WTC11 (cell line): ENCODE measurements around the gene MAB21L4. TPM values are rescaled to one million over a fixed set of nuclear protein-coding genes. Genes with fewer than 3 reads are reported as not detected.

ENCODE experiments used
- ATAC-seq: fragments of 200-7000 bp; cut with Tn5 transposase; 2 replicates; pipeline ENCODE4 v1.10.0; 2021; ENCODE audit warnings: mild to moderate bottlenecking, moderate library complexity
- CTCF ChIA-PET: fragments of 300-600 bp; sonication (Branson Sonifier 250); formaldehyde crosslinking; loops from one replicate; lab custom pipeline; 2021; ENCODE audit warnings: antibody characterized with exemption; lab: Charles Lee
- POLR2A ChIA-PET: fragments of 350-600 bp; sonication (Branson Sonifier 250); formaldehyde crosslinking; loops from one replicate; lab custom pipeline; 2021; ENCODE audit warnings: antibody characterized with exemption; lab: Charles Lee
- DNase-seq: peaks from one replicate; pipeline ENCODE4 v3.0.0; 2021; ENCODE audit warnings: low spot score
- H3K27ac Mint-ChIP-seq: 2 replicates; pipeline ENCODE4 v1.8.0; 2021; ENCODE audit warnings: mixed read lengths
- H3K27me3 Mint-ChIP-seq: 2 replicates; pipeline ENCODE4 v1.8.0; 2021; ENCODE audit warnings: low read depth, mild to moderate bottlenecking, moderate library complexity, mixed read lengths
- H3K36me3 Mint-ChIP-seq: 2 replicates; pipeline ENCODE4 v1.8.0; 2021; ENCODE audit warnings: mixed read lengths
- H3K4me1 Mint-ChIP-seq: 2 replicates; pipeline ENCODE4 v1.8.0; 2022; ENCODE audit warnings: mixed read lengths
- H3K4me3 Mint-ChIP-seq: 2 replicates; pipeline ENCODE4 v1.8.0; 2021; ENCODE audit warnings: mild to moderate bottlenecking, moderate library complexity, mixed read lengths
- H3K9me3 Mint-ChIP-seq: 2 replicates; pipeline ENCODE4 v1.8.0; 2021; ENCODE audit warnings: mixed read lengths
- CBFB ChIP-seq: sonication (generic); formaldehyde crosslinking; IDR thresholded peaks from 2 replicates; pipeline ENCODE4 v1.8.1; 2022; ENCODE audit warnings: mild to moderate bottlenecking, low read depth, missing genetic modification reagents
- CREB1 ChIP-seq: sonication (generic); formaldehyde crosslinking; IDR thresholded peaks from 2 replicates; pipeline ENCODE4 v1.8.0; 2023; ENCODE audit warnings: mild to moderate bottlenecking, missing genetic modification reagents
- EMX1 ChIP-seq: fragments of 250-450 bp; sonication (Bioruptor Pico); IDR thresholded peaks from 2 replicates; pipeline ENCODE4 v1.8.0; 2021; ENCODE audit warnings: mild to moderate bottlenecking
- GRHL2 ChIP-seq: fragments of 250-450 bp; sonication (Bioruptor Pico); IDR thresholded peaks from 2 replicates; pipeline ENCODE4 v1.8.0; 2022; ENCODE audit warnings: mild to moderate bottlenecking, moderate library complexity; ENCODE audit not compliant: insufficient replicate concordance, severe bottlenecking
- IRF2 ChIP-seq: sonication (generic); formaldehyde crosslinking; IDR thresholded peaks from 2 replicates; pipeline ENCODE4 v1.8.0; 2022; ENCODE audit warnings: low read depth, missing genetic modification reagents, borderline replicate concordance
- KAT7 ChIP-seq: sonication (generic); formaldehyde crosslinking; IDR thresholded peaks from 2 replicates; pipeline ENCODE4 v1.8.1; 2023; ENCODE audit warnings: missing genetic modification reagents, mild to moderate bottlenecking, borderline replicate concordance
- SMAD4 ChIP-seq: sonication (generic); formaldehyde crosslinking; IDR thresholded peaks from 2 replicates; pipeline ENCODE4 v1.8.0; 2022; ENCODE audit warnings: mild to moderate bottlenecking, missing genetic modification reagents
- SP1 ChIP-seq: sonication (generic); formaldehyde crosslinking; conservative IDR thresholded peaks from 2 replicates; pipeline ENCODE4 v1.8.1; 2022; ENCODE audit warnings: missing genetic modification reagents
- ZNF219 ChIP-seq: sonication (generic); formaldehyde crosslinking; IDR thresholded peaks from 2 replicates; pipeline ENCODE4 v1.8.0; 2023; ENCODE audit warnings: missing genetic modification reagents, mild to moderate bottlenecking, borderline replicate concordance
- ZNF232 ChIP-seq: sonication (generic); formaldehyde crosslinking; IDR thresholded peaks from 2 replicates; pipeline ENCODE4 v1.8.0; 2022; ENCODE audit warnings: mild to moderate bottlenecking, missing genetic modification reagents
- ZNF317 ChIP-seq: sonication (generic); formaldehyde crosslinking; IDR thresholded peaks from 2 replicates; pipeline ENCODE4 v1.8.1; 2023; ENCODE audit warnings: low read depth, mild to moderate bottlenecking, moderate library complexity, missing genetic modification reagents, borderline replicate concordance
- ZNF512 ChIP-seq: sonication (generic); formaldehyde crosslinking; IDR thresholded peaks from 2 replicates; pipeline ENCODE4 v1.8.1; 2022; ENCODE audit warnings: missing genetic modification reagents, borderline replicate concordance
- total RNA-seq: library from RNA; stranded (reverse); gene quantifications from 3 replicates; pipeline ENCODE4 v1.2.3, GENCODE V29; 2021
- TF ChIP-seq, protein P1 (sequence below): sonication (generic); formaldehyde crosslinking; IDR thresholded peaks from 2 replicates; pipeline ENCODE4 v1.8.1; 2023; ENCODE audit warnings: mild to moderate bottlenecking, missing genetic modification reagents, borderline replicate concordance
- TF ChIP-seq, protein P2 (sequence below): fragments of 250-450 bp; sonication (Bioruptor Pico); IDR thresholded peaks from 2 replicates; pipeline ENCODE4 v1.9.0; 2021; ENCODE audit warnings: mild to moderate bottlenecking, borderline replicate concordance
- TF ChIP-seq, protein P3 (sequence below): fragments of 250-450 bp; sonication (Bioruptor Pico); IDR thresholded peaks from 2 replicates; pipeline ENCODE4 v1.8.0; 2021; ENCODE audit warnings: mild to moderate bottlenecking

MAB21L4 gene
- total RNA-seq, 1 experiment from 2014 or later: not detected

DNA sequence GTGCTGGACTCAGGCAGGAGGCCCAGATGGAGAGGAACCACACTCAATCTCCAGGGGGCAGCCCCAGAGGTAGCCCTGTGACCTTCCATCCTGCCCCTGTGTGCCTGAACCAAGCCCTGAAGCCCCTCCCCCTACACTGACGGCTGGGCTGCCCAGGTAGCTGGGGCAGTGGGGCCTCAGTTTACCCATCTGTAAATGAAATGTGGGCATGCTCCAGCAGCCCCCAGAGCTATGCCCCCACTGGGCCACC is 26.0 kb upstream of the MAB21L4 start:
- no peak overlapping the region for H3K27ac Mint-ChIP-seq
- no peaks in the 10 kb centered on the region for H3K36me3 Mint-ChIP-seq
- ChIA-PET CTCF (interaction anchor here (1.4 to 1.8 kb wide), 2 partner anchors 7 to 71 kb away, joined by 3 to 12 read pairs; no protein-coding TSS in a partner anchor), POLR2A (no interaction called here)
- no peaks in the 10 kb centered on the region for H3K9me3 Mint-ChIP-seq
- DNase-seq (no peak), ATAC-seq (no peak)
- H3K4me3 Mint-ChIP-seq: no peak overlapping the region
- TF ChIP-seq ZNF219 (CRISPR knock-in tag) (no peak), ZNF232 (no peak), ZNF512 (CRISPR knock-in tag) (no peak), KAT7 (CRISPR knock-in tag) (no peak), SP1 (no peak), ZNF317 (CRISPR knock-in tag) (no peak), CBFB (CRISPR knock-in tag) (no peak), CREB1 (CRISPR knock-in tag) (no peak), EMX1 (CRISPR knock-in tag) (no peak), IRF2 (no peak), GRHL2 (no peak), SMAD4 (CRISPR knock-in tag) (no peak)
- TF ChIP-seq, protein P1, sequence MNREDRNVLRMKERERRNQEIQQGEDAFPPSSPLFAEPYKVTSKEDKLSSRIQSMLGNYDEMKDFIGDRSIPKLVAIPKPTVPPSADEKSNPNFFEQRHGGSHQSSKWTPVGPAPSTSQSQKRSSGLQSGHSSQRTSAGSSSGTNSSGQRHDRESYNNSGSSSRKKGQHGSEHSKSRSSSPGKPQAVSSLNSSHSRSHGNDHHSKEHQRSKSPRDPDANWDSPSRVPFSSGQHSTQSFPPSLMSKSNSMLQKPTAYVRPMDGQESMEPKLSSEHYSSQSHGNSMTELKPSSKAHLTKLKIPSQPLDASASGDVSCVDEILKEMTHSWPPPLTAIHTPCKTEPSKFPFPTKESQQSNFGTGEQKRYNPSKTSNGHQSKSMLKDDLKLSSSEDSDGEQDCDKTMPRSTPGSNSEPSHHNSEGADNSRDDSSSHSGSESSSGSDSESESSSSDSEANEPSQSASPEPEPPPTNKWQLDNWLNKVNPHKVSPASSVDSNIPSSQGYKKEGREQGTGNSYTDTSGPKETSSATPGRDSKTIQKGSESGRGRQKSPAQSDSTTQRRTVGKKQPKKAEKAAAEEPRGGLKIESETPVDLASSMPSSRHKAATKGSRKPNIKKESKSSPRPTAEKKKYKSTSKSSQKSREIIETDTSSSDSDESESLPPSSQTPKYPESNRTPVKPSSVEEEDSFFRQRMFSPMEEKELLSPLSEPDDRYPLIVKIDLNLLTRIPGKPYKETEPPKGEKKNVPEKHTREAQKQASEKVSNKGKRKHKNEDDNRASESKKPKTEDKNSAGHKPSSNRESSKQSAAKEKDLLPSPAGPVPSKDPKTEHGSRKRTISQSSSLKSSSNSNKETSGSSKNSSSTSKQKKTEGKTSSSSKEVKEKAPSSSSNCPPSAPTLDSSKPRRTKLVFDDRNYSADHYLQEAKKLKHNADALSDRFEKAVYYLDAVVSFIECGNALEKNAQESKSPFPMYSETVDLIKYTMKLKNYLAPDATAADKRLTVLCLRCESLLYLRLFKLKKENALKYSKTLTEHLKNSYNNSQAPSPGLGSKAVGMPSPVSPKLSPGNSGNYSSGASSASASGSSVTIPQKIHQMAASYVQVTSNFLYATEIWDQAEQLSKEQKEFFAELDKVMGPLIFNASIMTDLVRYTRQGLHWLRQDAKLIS (CRISPR knock-in tag): no peak
- TF ChIP-seq, protein P2, sequence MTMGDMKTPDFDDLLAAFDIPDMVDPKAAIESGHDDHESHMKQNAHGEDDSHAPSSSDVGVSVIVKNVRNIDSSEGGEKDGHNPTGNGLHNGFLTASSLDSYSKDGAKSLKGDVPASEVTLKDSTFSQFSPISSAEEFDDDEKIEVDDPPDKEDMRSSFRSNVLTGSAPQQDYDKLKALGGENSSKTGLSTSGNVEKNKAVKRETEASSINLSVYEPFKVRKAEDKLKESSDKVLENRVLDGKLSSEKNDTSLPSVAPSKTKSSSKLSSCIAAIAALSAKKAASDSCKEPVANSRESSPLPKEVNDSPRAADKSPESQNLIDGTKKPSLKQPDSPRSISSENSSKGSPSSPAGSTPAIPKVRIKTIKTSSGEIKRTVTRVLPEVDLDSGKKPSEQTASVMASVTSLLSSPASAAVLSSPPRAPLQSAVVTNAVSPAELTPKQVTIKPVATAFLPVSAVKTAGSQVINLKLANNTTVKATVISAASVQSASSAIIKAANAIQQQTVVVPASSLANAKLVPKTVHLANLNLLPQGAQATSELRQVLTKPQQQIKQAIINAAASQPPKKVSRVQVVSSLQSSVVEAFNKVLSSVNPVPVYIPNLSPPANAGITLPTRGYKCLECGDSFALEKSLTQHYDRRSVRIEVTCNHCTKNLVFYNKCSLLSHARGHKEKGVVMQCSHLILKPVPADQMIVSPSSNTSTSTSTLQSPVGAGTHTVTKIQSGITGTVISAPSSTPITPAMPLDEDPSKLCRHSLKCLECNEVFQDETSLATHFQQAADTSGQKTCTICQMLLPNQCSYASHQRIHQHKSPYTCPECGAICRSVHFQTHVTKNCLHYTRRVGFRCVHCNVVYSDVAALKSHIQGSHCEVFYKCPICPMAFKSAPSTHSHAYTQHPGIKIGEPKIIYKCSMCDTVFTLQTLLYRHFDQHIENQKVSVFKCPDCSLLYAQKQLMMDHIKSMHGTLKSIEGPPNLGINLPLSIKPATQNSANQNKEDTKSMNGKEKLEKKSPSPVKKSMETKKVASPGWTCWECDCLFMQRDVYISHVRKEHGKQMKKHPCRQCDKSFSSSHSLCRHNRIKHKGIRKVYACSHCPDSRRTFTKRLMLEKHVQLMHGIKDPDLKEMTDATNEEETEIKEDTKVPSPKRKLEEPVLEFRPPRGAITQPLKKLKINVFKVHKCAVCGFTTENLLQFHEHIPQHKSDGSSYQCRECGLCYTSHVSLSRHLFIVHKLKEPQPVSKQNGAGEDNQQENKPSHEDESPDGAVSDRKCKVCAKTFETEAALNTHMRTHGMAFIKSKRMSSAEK: no peak
- TF ChIP-seq, protein P3, sequence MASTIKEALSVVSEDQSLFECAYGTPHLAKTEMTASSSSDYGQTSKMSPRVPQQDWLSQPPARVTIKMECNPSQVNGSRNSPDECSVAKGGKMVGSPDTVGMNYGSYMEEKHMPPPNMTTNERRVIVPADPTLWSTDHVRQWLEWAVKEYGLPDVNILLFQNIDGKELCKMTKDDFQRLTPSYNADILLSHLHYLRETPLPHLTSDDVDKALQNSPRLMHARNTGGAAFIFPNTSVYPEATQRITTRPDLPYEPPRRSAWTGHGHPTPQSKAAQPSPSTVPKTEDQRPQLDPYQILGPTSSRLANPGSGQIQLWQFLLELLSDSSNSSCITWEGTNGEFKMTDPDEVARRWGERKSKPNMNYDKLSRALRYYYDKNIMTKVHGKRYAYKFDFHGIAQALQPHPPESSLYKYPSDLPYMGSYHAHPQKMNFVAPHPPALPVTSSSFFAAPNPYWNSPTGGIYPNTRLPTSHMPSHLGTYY (CRISPR knock-in tag): no peak
- H3K27me3 Mint-ChIP-seq: no peaks in the 10 kb centered on the region
- H3K4me1 Mint-ChIP-seq: no peaks in the 10 kb centered on the region

DNA sequence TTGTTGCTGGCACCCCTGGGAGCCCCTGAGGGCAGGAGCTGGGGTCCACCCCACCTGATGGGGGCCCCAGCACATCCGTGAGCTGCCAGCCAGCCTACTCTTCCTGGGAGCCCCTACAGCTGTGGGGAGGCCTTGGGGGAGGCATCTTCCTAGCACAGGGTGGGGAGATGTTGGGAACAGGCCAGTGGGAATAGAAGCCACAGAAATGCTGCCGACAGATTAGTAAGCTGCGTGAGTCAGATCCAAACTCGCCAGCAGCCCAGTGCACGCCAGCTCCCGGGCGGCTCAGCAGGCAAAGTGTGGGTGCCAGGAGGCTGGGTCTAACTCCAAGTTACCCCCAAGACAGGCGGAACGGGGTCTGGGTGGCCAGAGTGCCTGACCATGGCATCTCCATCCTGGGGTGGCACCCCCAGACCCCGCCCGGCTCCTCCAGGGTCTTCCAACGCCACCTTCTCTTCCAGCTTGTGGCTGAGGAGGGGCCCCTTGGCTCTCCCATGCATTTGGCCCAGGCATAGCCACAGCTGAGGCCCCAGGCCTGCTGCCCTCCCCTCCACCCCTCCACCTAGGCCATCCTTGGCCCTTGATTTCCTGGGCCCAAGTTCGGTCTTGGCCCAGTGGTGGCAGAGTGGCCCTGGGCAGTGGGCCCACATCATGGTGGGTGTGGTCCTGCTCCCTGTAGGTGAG is 25.5 kb upstream of the MAB21L4 start:
- no peak overlapping the region for H3K27ac Mint-ChIP-seq
- TF ChIP-seq KAT7 (CRISPR knock-in tag): no peak
- TF ChIP-seq, all 79 proteins: peak for 0
- POLR2A ChIA-PET: no interaction called here
- no peaks in the 10 kb centered on the region for H3K9me3 Mint-ChIP-seq
- ATAC-seq (no peak), DNase-seq (peak; percentile 10)
- no peak overlapping the region for H3K4me3 Mint-ChIP-seq
- no peaks in the 10 kb centered on the region for H3K4me1 Mint-ChIP-seq
- CTCF ChIA-PET: no interaction called here
- no peaks in the 10 kb centered on the region for H3K36me3 Mint-ChIP-seq
- no peaks in the 10 kb centered on the region for H3K27me3 Mint-ChIP-seq
